GM23248 (cell line): ENCODE results near the gene CACNA1D. TPM values are rescaled to one million over a fixed set of nuclear protein-coding genes. Genes with fewer than 3 reads are reported as not detected.

Experiments used
- DNase-seq: peaks from one replicate; pipeline ENCODE4 v3.0.0-alpha.2; 2015
- H2AFZ ChIP-seq: fragments of 200-600 bp; sonication (generic); 2 replicates; pipeline ENCODE4 v1.6.1; 2016; ENCODE audit warnings: antibody characterized with exemption
- H3F3A ChIP-seq: fragments of 200-600 bp; sonication (generic); 2 replicates; pipeline ENCODE4 v1.6.1; 2016; ENCODE audit warnings: mild to moderate bottlenecking, antibody characterized with exemption, mixed run types; ENCODE audit not compliant: insufficient read depth
- H3K27ac ChIP-seq: fragments of 200-600 bp; sonication (generic); 2 replicates; pipeline ENCODE4 v1.5.1; 2016; ENCODE audit warnings: mild to moderate bottlenecking
- H3K27me3 ChIP-seq: fragments of 200-600 bp; sonication (generic); replicated peaks from 2 replicates; pipeline ENCODE4 v1.6.1; 2016; ENCODE audit warnings: mild to moderate bottlenecking; ENCODE audit not compliant: insufficient read depth
- H3K36me3 ChIP-seq: fragments of 200-600 bp; sonication (generic); 2 replicates; pipeline ENCODE4 v1.6.1; 2016; ENCODE audit warnings: low read depth, mild to moderate bottlenecking
- H3K4me1 ChIP-seq: fragments of 200-600 bp; sonication (generic); 2 replicates; pipeline ENCODE4 v1.6.1; 2016; ENCODE audit warnings: mild to moderate bottlenecking; ENCODE audit not compliant: insufficient read depth
- H3K4me2 ChIP-seq: fragments of 200-600 bp; sonication (generic); one replicate; pipeline ENCODE4 v1.6.1; 2016; ENCODE audit warnings: mild to moderate bottlenecking; ENCODE audit not compliant: unreplicated experiment
- H3K4me3 ChIP-seq: fragments of 200-600 bp; sonication (generic); 2 replicates; pipeline ENCODE4 v1.5.1; 2016; ENCODE audit warnings: mild to moderate bottlenecking
- H3K79me2 ChIP-seq: fragments of 200-600 bp; sonication (generic); 2 replicates; pipeline ENCODE4 v1.6.1; 2016; ENCODE audit warnings: mild to moderate bottlenecking; ENCODE audit not compliant: insufficient read depth
- H3K9ac ChIP-seq: fragments of 200-600 bp; sonication (generic); 2 replicates; pipeline ENCODE4 v1.6.1; 2016; ENCODE audit warnings: mild to moderate bottlenecking
- H3K9me2 ChIP-seq: fragments of 200-600 bp; sonication (generic); 2 replicates; pipeline ENCODE4 v1.6.1; 2016; ENCODE audit warnings: mixed run types, mild to moderate bottlenecking, moderate library complexity; ENCODE audit not compliant: insufficient read depth
- H3K9me3 ChIP-seq: fragments of 200-600 bp; sonication (generic); one replicate; pipeline ENCODE4 v1.6.1; 2017; ENCODE audit warnings: low read depth
- H4K20me1 ChIP-seq: fragments of 200-600 bp; sonication (generic); 2 replicates; pipeline ENCODE4 v1.6.0; 2016; ENCODE audit not compliant: insufficient read depth
- EZH2 ChIP-seq: fragments of 200-600 bp; sonication (generic); IDR thresholded peaks from 2 replicates; pipeline ENCODE4 v1.6.1; 2018; ENCODE audit warnings: antibody characterized with exemption, mild to moderate bottlenecking; ENCODE audit not compliant: insufficient read depth, poor library complexity, severe bottlenecking
- EZH2phosphoT487 ChIP-seq: fragments of 200-600 bp; sonication (generic); IDR thresholded peaks from 2 replicates; pipeline ENCODE4 v1.6.1; 2018; ENCODE audit warnings: antibody characterized with exemption, moderate library complexity, mild to moderate bottlenecking, low read depth; ENCODE audit not compliant: insufficient read depth
- WGBS, 2 experiments: methylation state at CpG; one replicate each; pipeline ENCODE4 v1.1.6; 2015 to 2017; ENCODE audit warnings: low lambda C conversion rate in 2 of 2, low coverage in 1 of 2; ENCODE audit errors: missing lambda C conversion rate in 2 of 2; 5-methylcytosine and 5-hydroxymethylcytosine counted together
- in situ Hi-C: fragments of 300-500 bp; cut with MboI; formaldehyde crosslinking; loops from 2 replicates; pipeline ENCODE4 v1.15.0; 2020
- polyA plus RNA-seq: library from polyadenylated mRNA; unstranded; fragments of >200 nt; fragmentation: Nextera tagmentation; extraction: Ambion mirVana; gene quantifications from 2 replicates; pipeline ENCODE4 v1.2.1, GENCODE V29; 2016
- total RNA-seq: library from RNA; depleted of rRNA; stranded (reverse); fragments of >200 nt; shearing (Covaris generic); gene quantifications from 2 replicates; pipeline ENCODE4 v1.2.3, GENCODE V29; 2014

CACNA1D gene
- total and polyA plus RNA-seq, 2 experiments from 2014 or later = not detected

GRCh38 chr3:53824795-53825194 lies 330.4 kb downstream of the CACNA1D start:
- Histone ChIP-seq H3K36me3 (no peaks in the 10 kb centered on the region), H3K27me3 (no peaks in the 10 kb centered on the region), H3K4me3 (no peak overlapping the region), H3K9ac (no peak overlapping the region), H3K9me3 (no peaks in the 10 kb centered on the region), H3K9me2 (no peaks in the 10 kb centered on the region), H3K79me2 (no peaks in the 10 kb centered on the region), H4K20me1 (no peaks in the 10 kb centered on the region), H3K4me1 (no peaks in the 10 kb centered on the region), H3K4me2 (no peak overlapping the region), H2AFZ (no peak overlapping the region), H3F3A (no peaks in the 10 kb centered on the region), H3K27ac (no peak overlapping the region)
- DNase-seq = no peak
- in situ Hi-C loops = no loop called here
- WGBS, 2 experiments = 86 to 93% methylated on average over 4 of the region's 4 CpGs
- TF ChIP-seq EZH2phosphoT487 = no peak
- TF ChIP-seq EZH2 = no peak

- Histone ChIP-seq H2AFZ (no peak overlapping the region), H3K4me2 (no peak overlapping the region), H3K79me2 (no peaks in the 10 kb centered on the region), H3K4me3 (no peak overlapping the region), H3K9me3 (no peaks in the 10 kb centered on the region), H4K20me1 (no peaks in the 10 kb centered on the region), H3F3A (no peaks in the 10 kb centered on the region), H3K9ac (no peak overlapping the region), H3K4me1 (no peaks in the 10 kb centered on the region), H3K36me3 (no peaks in the 10 kb centered on the region), H3K27me3 (no peaks in the 10 kb centered on the region), H3K9me2 (no peaks in the 10 kb centered on the region), H3K27ac (no peak overlapping the region)
- in situ Hi-C loops = no loop called here
- WGBS, 2 experiments = 38 to 39% methylated on average over 1 of the region's 1 CpG
- no peak for TF ChIP-seq EZH2
- no peak for TF ChIP-seq EZH2phosphoT487
- no peak for DNase-seq
Measured at GRCh38 chr3:53826048-53826447, 331.6 kb downstream of the CACNA1D start.

GRCh38 chr3:53828581-53828980 lies 334.2 kb downstream of the CACNA1D start:
- H3K9ac ChIP-seq = no peak overlapping the region
- H3K27me3 ChIP-seq = no peaks in the 10 kb centered on the region
- H4K20me1 ChIP-seq = no peaks in the 10 kb centered on the region
- no peaks in the 10 kb centered on the region for H3F3A ChIP-seq
- no peak overlapping the region for H3K27ac ChIP-seq
- no peak overlapping the region for H3K4me2 ChIP-seq
- H3K4me1 ChIP-seq = no peaks in the 10 kb centered on the region
- 68 to 76% methylated on average over 1 of the region's 1 CpG for WGBS, 2 experiments
- H3K36me3 ChIP-seq = no peaks in the 10 kb centered on the region
- H3K9me2 ChIP-seq = no peaks in the 10 kb centered on the region
- no peak for TF ChIP-seq EZH2
- H3K9me3 ChIP-seq = no peaks in the 10 kb centered on the region
- H3K4me3 ChIP-seq = no peak overlapping the region
- in situ Hi-C loops = no loop called here
- DNase-seq = no peak
- no peak overlapping the region for H2AFZ ChIP-seq
- H3K79me2 ChIP-seq = no peaks in the 10 kb centered on the region

GRCh38 chr3:53829605-53830004 lies 335.2 kb downstream of the CACNA1D start:
- in situ Hi-C loops = no loop called here
- Histone ChIP-seq H3F3A (no peaks in the 10 kb centered on the region), H3K27ac (no peak overlapping the region), H3K36me3 (no peaks in the 10 kb centered on the region), H3K9ac (no peak overlapping the region), H3K9me2 (no peaks in the 10 kb centered on the region), H4K20me1 (no peaks in the 10 kb centered on the region), H3K4me1 (no peaks in the 10 kb centered on the region), H3K27me3 (no peaks in the 10 kb centered on the region), H2AFZ (no peak overlapping the region), H3K9me3 (no peaks in the 10 kb centered on the region), H3K4me3 (no peak overlapping the region), H3K4me2 (no peak overlapping the region), H3K79me2 (no peaks in the 10 kb centered on the region)
- 51 to 61% methylated on average over 2 of the region's 2 CpGs for WGBS, 2 experiments
- DNase-seq = no peak
- TF ChIP-seq EZH2phosphoT487 = no peak
- TF ChIP-seq EZH2 = no peak

- TF ChIP-seq EZH2phosphoT487 = no peak
- no peak for TF ChIP-seq EZH2
- no peak overlapping the region for H2AFZ ChIP-seq
- in situ Hi-C loops = no loop called here
Measured at GRCh38 chr3:53830944-53831343, 336.5 kb downstream of the CACNA1D start.

More at GRCh38 chr3:53830944-53831343, 336.5 kb downstream of the CACNA1D start:
- Histone ChIP-seq H3K27me3 (no peaks in the 10 kb centered on the region), H4K20me1 (no peaks in the 10 kb centered on the region), H3K9me3 (no peaks in the 10 kb centered on the region), H3K27ac (no peak overlapping the region), H3K9me2 (no peaks in the 10 kb centered on the region), H3K9ac (no peak overlapping the region), H3K4me2 (no peak overlapping the region), H3K4me3 (no peak overlapping the region), H3K4me1 (no peaks in the 10 kb centered on the region), H3K79me2 (no peaks in the 10 kb centered on the region), H3K36me3 (no peaks in the 10 kb centered on the region), H3F3A (no peaks in the 10 kb centered on the region)
- DNase-seq = no peak
- 52 to 68% methylated on average over 6 of the region's 6 CpGs for WGBS, 2 experiments
